IPS DF 6.9 (cell line): ENCODE data around the gene MRPL18.
"Not testable (repeated sequence)": the region's sequence is repeated elsewhere in the genome, so short reads cannot be mapped to it uniquely, and the experiment has no call there.

Source experiments
- DNase-seq: peaks from one replicate; pipeline ENCODE4 v3.0.0-alpha.2; 2013; ENCODE audit warnings: low read depth, low spot score
- H3K27ac ChIP-seq: one replicate; pipeline ENCODE4 v1.5.1; 2013; ENCODE audit warnings: low read length, control low read depth
- H3K27me3 ChIP-seq: 2 replicates; pipeline ENCODE4 v1.6.1; 2013; ENCODE audit warnings: mild to moderate bottlenecking, low read length; ENCODE audit not compliant: control insufficient read depth, insufficient read depth
- H3K36me3 ChIP-seq: 2 replicates; pipeline ENCODE4 v1.6.1; 2013; ENCODE audit warnings: low read length; ENCODE audit not compliant: control insufficient read depth, insufficient read depth
- H3K4me1 ChIP-seq: 2 replicates; pipeline ENCODE4 v1.6.1; 2013; ENCODE audit warnings: low read length; ENCODE audit not compliant: control insufficient read depth, insufficient read depth
- H3K4me3 ChIP-seq: 2 replicates; pipeline ENCODE4 v1.5.1; 2013; ENCODE audit warnings: mild to moderate bottlenecking, low read length
- H3K9me3 ChIP-seq: 2 replicates; pipeline ENCODE4 v1.6.1; 2013; ENCODE audit warnings: low read length, inconsistent platforms; ENCODE audit not compliant: control insufficient read depth, insufficient read depth
- WGBS: extraction: QIAGEN DNeasy Blood & Tissue Kit; methylation state at CpG from one replicate; pipeline ENCODE4 v1.1.7; 2013; ENCODE audit warnings: mixed read lengths, missing lambda C conversion rate; ENCODE audit not compliant: insufficient read length, insufficient coverage; 5-methylcytosine and 5-hydroxymethylcytosine counted together

The MRPL18 gene

DNA sequence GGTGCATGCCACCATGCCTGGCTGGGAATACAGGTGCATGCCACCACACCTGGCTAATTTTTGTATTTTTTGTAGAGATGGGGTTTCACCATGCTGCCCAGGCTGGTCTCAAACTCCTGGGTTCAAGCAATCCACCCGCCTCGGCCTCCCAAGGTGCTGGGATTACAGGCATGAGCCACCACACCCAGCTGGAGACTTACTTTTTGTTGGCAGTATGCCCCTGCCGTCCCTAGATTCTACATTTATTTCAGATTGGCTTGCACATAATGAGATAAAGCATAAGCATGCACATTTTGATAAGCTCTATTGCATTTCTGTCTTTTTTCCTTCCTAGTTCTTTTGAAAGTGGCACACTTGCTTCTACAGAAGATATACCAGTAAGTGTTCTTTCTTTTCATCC is 26.5 kb downstream of the MRPL18 start:
- not testable (repeated sequence) for H3K4me1 ChIP-seq, H3K4me3 ChIP-seq, H3K27me3 ChIP-seq, DNase-seq, H3K36me3 ChIP-seq, H3K27ac ChIP-seq, H3K9me3 ChIP-seq
- WGBS: no CpG with 5 or more reads among the region's 3 CpGs

DNA sequence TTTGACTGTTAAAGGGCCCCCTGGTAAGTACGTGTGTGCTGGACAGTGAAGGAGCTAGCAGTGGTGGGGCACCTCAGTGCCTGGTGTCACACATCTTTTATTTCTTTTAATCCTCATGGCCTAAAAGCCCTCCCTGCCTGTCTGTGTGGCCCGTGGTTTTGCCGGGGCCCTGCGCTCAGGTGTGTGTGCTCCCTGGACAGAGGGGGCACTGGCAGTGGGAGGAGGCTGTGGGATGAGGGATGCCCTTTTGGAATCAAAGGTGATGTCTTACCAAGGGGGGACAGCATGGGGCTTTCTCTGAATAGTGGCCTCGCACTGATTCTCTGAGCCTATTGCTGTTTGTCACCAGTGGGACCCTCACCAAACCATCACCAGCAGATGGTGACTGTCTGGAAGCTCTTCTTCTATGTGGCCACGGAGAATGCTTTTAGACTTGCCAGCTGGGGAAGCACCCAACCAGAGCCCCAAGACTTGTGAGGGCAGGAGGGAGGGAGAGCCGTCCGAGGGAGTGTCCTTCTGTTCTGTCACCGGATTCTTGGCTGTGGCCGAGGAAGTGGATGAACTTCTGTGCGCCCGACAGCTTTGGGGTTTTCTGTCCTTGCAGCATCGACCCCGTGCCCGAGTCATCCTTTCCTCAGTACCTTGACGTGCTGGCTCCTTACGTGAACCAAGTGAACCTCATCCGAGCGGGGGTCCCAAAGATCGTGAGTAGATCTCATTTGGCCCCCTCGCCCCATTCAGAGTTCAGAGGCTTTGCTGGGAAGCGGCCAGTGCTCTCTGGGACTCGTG is 27.9 kb downstream of the MRPL18 start:
- H3K27me3 ChIP-seq: no peaks in the 10 kb centered on the region; the same call in 1 of the 2 replicates
- no peaks in the 10 kb centered on the region for H3K9me3 ChIP-seq
- no peaks in the 10 kb centered on the region for H3K36me3 ChIP-seq
- no peak overlapping the region for H3K27ac ChIP-seq
- no peak for DNase-seq
- WGBS: no CpG with 5 or more reads among the region's 23 CpGs
- no peak overlapping the region for H3K4me3 ChIP-seq
- no peaks in the 10 kb centered on the region for H3K4me1 ChIP-seq

DNA sequence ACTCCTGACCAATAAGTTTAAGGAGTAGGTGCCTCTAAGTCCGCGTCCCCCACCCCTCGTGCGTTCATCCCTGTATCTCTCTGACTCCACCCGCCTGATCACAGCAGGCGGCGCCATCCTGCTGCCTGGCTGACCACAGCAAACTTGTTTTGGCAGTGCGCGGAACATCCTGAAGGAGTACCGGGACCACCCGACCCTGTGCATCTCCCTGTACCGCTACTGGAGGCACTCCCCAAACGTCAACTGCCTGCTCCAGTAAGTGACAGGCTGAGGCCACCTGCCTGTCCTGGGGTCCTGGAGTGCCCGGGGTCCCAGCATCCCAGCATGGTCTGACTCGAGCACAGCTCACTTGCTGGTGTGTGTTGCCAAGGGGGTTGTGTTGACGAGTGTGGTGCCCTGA is 28.8 kb downstream of the MRPL18 start:
- Histone ChIP-seq H3K36me3 (no peaks in the 10 kb centered on the region), H3K4me3 (no peak overlapping the region), H3K9me3 (no peaks in the 10 kb centered on the region), H3K27ac (no peak overlapping the region), H3K4me1 (no peaks in the 10 kb centered on the region), H3K27me3 (no peaks in the 10 kb centered on the region; the same call in 1 of the 2 replicates)
- no peak for DNase-seq
- WGBS: no CpG with 5 or more reads among the region's 16 CpGs

DNA sequence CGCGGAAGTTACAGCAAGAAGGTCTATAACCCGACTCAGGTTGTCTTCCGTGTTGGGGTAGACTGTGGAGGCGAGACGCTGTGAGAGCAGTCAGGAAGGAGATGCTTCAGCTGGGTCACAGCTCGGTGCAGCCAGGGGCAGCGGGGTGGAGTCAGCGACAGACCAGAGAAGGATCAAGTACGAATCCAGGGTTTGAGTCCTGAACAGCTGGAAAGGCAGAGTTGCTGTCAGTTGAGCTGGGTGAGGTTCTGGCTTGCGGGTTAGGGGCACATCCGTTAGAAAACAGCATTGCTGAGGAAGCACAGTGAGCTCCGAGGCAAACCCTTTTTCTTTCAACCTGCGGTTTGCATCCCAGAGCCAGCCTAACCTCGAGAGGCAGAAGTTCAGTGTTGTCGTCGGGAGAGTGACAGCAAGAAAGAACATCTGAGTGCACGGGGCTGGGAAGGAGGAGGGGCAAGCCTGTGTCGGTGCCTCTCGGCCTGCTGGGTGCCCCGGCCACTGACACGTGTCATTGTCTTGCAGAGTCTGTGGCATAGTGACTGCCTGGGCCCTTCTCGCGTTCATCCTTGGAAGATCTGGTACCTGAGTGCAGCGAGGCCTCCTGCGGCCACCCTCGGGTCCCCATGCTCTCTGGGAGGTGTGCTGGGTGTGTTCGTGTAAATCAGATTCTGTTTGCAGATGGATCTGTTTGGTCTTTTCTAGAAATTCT is 29.8 kb downstream of the MRPL18 start:
- WGBS: no CpG with 5 or more reads among the region's 28 CpGs
- Histone ChIP-seq H3K9me3 (no peaks in the 10 kb centered on the region), H3K27ac (no peak overlapping the region), H3K4me3 (no peak overlapping the region), H3K4me1 (no peaks in the 10 kb centered on the region), H3K27me3 (no peaks in the 10 kb centered on the region), H3K36me3 (no peaks in the 10 kb centered on the region)
- DNase-seq: no peak

- Histone ChIP-seq H3K4me1 (no peaks in the 10 kb centered on the region), H3K36me3 (no peaks in the 10 kb centered on the region), H3K4me3 (no peak overlapping the region), H3K9me3 (no peaks in the 10 kb centered on the region), H3K27ac (no peak overlapping the region), H3K27me3 (no peaks in the 10 kb centered on the region)
- DNase-seq: no peak
- WGBS: no CpG with 5 or more reads among the region's 11 CpGs
These were observed 30.9 kb downstream of the MRPL18 start for GRCh38 chr6:159821122-159821521.

DNA sequence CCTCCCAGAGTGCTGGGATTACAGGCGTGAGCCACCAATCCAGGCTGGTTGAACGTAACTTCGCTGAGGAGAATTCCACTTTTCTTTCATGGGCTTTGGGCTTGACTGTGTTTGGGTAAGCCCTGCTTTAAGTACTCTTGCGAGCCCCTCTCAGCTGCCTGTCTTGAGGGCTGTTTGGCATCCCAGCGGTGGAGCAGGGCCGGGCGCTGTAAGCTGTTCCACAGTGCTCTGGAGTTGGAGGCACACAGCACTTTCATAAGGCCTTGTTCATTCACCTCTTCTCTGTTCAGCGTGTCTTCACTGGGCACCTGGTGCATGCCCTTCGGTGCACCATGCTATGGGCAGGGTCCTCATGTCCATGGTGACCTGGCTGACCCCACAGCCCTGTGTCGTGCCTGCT is 31.5 kb downstream of the MRPL18 start:
- no CpG with 5 or more reads among the region's 10 CpGs for WGBS
- Histone ChIP-seq H3K27me3 (no peaks in the 10 kb centered on the region), H3K4me1 (no peaks in the 10 kb centered on the region), H3K27ac (no peak overlapping the region), H3K36me3 (no peaks in the 10 kb centered on the region), H3K9me3 (no peaks in the 10 kb centered on the region), H3K4me3 (no peak overlapping the region)
- DNase-seq: no peak

DNA sequence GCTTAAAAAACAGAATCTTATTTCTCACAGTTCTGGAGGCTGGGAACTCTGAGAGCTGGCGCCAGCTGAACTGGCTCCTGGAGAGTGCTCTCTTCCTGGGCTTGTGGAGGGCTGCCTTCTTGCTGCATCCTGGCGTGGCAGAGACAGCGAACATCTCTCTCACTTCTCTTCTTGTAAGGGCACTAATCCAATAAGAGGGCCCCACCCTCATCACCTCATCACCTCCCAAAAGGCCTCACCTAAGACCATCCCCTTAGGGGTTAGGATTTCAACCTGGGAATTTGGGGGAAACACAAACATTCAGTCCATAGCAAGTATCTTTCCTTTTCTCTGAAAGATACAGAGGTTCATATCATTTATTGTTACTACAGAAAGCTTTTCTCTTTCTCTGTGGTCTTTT is 33.7 kb downstream of the MRPL18 start:
- DNase-seq: no peak
- Histone ChIP-seq H3K9me3 (no peaks in the 10 kb centered on the region), H3K4me3 (no peak overlapping the region), H3K36me3 (no peaks in the 10 kb centered on the region), H3K27ac (no peak overlapping the region), H3K4me1 (no peaks in the 10 kb centered on the region), H3K27me3 (no peaks in the 10 kb centered on the region)
- no CpG with 5 or more reads among the region's 3 CpGs for WGBS

DNA sequence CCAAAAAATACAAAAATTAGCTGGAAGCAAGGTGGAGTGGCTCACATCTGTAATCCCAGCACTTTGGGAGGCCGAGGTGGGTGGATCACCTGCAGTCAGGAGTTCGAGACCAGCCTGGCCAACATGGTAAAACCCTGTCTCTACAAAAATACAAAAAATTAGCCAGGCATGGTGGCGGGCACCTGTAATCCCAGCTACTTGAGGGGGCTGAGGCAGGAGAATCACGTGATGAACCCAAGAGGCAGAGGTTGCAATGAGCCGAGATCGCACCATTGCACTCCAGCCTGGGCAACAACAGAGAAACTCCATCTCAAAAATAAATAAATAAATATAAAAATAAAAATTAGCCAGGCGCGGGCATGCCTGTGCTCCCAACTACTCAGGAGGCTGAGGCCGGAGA is 34.4 kb downstream of the MRPL18 start:
- H3K9me3 ChIP-seq, H3K27me3 ChIP-seq, DNase-seq, H3K4me1 ChIP-seq, H3K4me3 ChIP-seq, H3K36me3 ChIP-seq, H3K27ac ChIP-seq: not testable (repeated sequence)
- no CpG with 5 or more reads among the region's 9 CpGs for WGBS

GRCh38 chr6:159826004-159826403 is 35.7 kb downstream of the MRPL18 start:
- Histone ChIP-seq H3K9me3 (no peaks in the 10 kb centered on the region), H3K4me3 (no peak overlapping the region), H3K4me1 (peaks cover 4% of the 10 kb centered on the region), H3K36me3 (no peaks in the 10 kb centered on the region), H3K27ac (no peak overlapping the region), H3K27me3 (no peaks in the 10 kb centered on the region)
- WGBS: no CpG with 5 or more reads among the region's 13 CpGs
- no peak for DNase-seq

DNA sequence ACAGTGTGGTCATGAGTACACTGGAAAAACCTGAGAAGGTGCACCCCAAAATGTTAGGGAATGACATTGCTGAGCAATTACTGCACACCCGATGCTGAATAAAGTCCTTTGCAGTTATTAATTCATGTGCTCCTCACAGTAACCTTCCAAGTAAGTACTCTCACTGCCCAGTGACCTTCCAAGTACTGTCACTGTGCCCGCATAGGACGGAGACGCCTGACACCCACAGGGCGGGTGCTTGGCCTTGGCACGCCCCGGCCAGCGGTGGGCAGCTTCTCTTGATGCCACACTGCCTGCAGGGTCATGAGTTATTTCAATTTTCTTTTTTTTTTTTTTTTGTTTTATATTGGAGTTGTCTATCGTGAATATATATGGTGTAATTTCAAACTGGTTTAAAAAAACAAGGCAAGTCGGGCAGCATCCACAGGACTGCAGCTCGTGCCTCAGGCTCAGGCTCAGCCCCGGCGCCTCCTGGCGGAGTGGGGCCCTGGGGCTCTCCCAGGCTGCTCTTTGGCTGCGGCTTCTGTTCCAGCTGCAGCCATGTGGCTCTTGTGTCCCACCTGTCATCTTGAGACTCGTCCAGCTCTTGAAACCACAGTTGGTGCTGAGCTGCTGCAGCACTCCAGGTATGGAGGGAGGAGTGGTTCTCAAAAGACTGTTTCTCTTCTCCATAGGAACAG is 36.8 kb downstream of the MRPL18 start:
- H3K4me3 ChIP-seq: no peak overlapping the region
- no peaks in the 10 kb centered on the region for H3K9me3 ChIP-seq
- DNase-seq: no peak
- H3K27ac ChIP-seq: no peak overlapping the region
- H3K36me3 ChIP-seq: no peaks in the 10 kb centered on the region
- no peaks in the 10 kb centered on the region for H3K27me3 ChIP-seq
- H3K4me1 ChIP-seq: peaks cover 8% of the 10 kb centered on the region
- no CpG with 5 or more reads among the region's 16 CpGs for WGBS
